GM12801 (cell line): Measurements from ENCODE around the gene RPA4.

ENCODE experiments used
- TF ChIP-seq, protein P1 (sequence below): IDR thresholded peaks from one replicate; pipeline ENCODE4 v1.5.1; 2011; ENCODE audit warnings: control low read depth; ENCODE audit not compliant: insufficient read length; ENCODE audit errors: extremely low read depth

Gene RPA4

DNA sequence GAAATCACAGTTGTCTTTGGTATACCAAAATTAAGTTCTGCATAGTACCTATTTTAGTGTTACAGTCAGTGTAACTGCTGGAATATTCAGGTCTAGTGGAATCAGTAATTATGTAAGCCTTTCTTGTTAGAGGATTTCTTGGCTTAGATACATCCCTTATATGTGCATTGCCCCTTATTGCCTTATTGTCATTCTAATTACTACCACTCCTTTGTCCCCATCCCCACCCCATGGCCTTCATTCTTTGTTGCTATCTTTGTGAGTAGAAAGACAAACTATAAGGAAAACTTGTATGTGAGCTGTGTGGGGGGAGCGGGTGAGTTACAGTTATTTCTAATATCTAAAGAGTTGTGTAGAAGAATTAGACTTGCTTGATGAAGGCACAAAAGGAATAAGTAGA, 36.9 kb upstream of the RPA4 start:
- TF ChIP-seq, protein P1, sequence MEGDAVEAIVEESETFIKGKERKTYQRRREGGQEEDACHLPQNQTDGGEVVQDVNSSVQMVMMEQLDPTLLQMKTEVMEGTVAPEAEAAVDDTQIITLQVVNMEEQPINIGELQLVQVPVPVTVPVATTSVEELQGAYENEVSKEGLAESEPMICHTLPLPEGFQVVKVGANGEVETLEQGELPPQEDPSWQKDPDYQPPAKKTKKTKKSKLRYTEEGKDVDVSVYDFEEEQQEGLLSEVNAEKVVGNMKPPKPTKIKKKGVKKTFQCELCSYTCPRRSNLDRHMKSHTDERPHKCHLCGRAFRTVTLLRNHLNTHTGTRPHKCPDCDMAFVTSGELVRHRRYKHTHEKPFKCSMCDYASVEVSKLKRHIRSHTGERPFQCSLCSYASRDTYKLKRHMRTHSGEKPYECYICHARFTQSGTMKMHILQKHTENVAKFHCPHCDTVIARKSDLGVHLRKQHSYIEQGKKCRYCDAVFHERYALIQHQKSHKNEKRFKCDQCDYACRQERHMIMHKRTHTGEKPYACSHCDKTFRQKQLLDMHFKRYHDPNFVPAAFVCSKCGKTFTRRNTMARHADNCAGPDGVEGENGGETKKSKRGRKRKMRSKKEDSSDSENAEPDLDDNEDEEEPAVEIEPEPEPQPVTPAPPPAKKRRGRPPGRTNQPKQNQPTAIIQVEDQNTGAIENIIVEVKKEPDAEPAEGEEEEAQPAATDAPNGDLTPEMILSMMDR, result no peak

DNA sequence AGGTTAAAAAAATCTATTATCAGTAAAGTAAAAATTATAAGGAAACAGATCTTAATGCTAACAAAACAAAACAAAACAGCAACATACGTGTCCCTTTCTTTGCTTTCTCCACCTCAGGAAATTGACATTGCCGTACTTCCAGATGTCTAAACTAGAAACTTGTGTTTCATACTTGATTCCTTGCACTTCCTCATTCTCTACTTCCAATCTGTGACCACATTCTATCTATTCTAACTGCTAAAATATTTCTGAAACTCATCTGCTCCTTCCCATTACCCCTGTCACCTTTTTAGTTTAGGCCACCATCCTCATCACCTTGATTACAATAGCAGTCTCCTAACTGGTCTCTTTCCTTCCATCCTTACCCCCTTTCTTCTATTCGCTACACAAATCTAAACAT, 22.5 kb upstream of the RPA4 start:
- TF ChIP-seq, protein P1, result no peak

DNA sequence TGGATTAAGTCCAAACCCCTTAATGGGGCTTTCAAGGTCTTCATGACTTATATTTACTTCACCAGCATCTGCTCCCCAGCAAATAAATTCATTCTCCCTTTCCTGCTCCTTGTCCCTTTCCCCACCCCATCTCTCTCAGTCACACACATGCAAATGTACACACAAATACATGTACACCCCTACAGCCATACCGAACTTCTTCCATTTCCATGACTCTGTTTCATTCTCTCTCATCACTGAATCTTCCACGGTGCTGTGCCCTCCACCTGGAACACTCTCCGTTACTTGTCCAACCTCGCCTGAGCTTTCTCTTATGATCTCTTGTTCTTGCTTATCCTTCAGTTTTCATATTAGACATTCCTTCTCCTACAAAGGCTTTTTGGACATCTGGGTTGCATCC, 22.0 kb upstream of the RPA4 start:
- TF ChIP-seq, protein P1, result no peak

DNA sequence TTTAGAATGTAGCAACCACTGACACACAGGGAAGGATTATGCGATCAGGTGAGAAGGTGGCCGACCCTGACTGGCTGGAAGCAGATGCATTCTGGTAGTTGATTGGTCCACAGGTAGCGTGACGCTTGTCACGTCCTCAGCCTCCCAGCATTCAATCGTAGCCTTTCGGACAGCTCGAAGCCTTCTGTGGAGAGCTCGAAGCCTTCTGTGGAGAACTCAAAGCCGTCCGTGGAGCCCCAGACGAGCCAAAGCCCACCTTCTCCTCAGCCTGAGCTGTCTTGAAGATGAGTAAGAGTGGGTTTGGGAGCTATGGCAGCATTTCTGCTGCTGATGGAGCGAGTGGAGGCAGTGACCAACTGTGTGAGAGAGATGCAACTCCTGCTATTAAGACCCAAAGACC, 319 bp downstream of the RPA4 start:
- TF ChIP-seq, protein P1, result no peak

DNA sequence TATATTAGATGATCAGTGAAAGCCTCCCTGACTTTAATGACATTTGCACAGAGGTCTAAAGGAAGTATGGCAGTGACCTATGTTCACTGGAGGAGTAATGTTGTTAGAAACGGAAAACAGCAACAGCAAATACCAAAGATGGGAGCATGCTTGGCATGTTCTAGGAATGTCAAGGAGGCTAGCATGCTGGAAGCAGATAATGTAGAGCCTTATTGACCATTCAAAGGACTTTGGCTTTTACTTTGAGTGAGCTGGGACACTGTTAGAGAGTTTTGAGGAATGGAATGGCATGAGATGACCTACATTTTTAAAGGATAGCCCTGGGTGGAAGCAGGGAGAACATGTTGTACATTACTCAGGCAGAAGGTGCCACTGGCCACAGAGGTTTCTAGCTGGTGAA, 6.0 kb downstream of the RPA4 start:
- TF ChIP-seq, protein P1, result no peak

DNA sequence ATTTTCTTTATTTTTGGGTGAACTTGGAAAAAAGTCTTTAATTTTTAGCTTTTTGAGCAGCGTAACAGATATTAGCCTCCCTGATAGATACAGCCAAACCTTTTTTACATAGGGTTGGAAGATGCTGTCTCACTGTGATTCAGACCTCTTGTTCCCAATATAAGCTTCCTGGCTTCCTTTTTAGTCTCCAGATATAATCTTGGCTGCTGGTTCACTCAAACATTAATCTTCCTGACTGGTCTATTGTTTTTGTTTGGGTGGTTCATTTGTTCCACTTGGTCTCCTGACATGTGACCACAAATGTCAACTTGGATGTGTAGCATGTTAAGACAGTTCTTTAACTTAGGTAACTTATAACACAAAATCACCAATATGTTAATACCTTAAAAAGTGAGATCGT, 23.0 kb downstream of the RPA4 start:
- TF ChIP-seq, protein P1, result no peak

DNA sequence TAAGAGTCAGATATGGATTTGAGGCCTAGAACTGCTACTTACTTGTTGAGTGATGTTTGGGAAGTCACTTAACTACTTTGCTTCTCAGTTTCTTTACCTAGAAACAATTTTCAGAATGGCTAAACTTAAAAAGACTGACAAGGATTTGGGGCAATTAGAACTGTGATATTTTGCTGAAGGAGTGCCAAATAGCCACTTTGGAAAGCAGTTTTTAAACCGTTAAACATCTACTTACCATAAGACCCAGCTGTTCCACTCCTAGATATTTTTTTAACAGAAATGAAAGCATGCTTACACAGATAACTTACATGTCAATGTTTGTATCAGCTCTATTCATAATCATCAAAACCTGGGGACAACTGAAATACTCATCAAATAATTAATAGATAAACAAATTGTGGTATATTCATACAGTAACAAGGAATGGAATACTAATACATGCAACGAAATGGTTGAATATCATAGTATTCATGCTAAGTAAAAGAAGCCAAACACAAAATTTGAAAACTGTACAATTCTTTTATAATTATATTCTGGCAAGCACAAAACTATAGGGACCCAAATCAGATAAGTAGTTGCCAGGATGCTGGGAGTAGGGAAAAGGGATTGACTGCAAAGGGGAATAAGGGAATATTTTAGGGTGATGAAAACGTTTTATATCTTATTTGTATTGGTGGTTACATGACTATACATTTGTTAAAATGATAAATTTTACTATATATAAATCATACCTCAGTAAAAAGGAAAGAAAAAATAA, 24.0 kb downstream of the RPA4 start:
- TF ChIP-seq, protein P1, result no peak
